ENCODE results near the gene TRIP12. TPM values are rescaled to one million over a fixed set of nuclear protein-coding genes. Genes with fewer than 3 reads are reported as not detected.
A peak's percentile ranks its signal among the peaks of the same experiment; 100 is the strongest.

TRIP12 gene
- total and polyA plus RNA-seq, 2 of the 4 experiments (the other 2 are of a cell fraction): 51.6 to 209 TPM

- H3K4me1 ChIP-seq (ENCODE audit: control insufficient read depth, insufficient read depth, low read length): peaks cover 7% of the 10 kb centered on the region; the same call in 1 of the 2 replicates
- dilution Hi-C loops (cut with HindIII; ENCODE audit: low sequenced_read_pairs, unreplicated experiment) (no loop called here), in situ Hi-C loops (cut with MboI; ENCODE audit: low sequenced_read_pairs) (no loop called here), intact Hi-C loops (cut with micrococcal nuclease) (loop anchor here (5.0 kb wide), 1 partner anchor 33 kb away; no protein-coding TSS in a partner anchor)
- peaks cover 0 to 52% of the 10 kb centered on the region in 2 experiments for H3K79me1 ChIP-seq (ENCODE audit: low read depth in 1 of 2, low read length in 2 of 2)
- BruUV-seq (replicated peaks): no TSS peak
- POLR2A ChIA-PET (ENCODE audit: unreplicated experiment): no interaction called here
- H4K5ac ChIP-seq (ENCODE audit: low read depth, low read length): no peak overlapping the region
- no CpG with 5 or more reads among the region's 1 CpG for WGBS, 2 experiments (ENCODE audit: extremely low coverage in 2 of 2, insufficient read length in 1 of 2)
- no peak for DNase-seq
- H2AK5ac ChIP-seq (ENCODE audit: low read depth, low read length): no peak overlapping the region
- no peak overlapping the region for H2AK9ac ChIP-seq (replicated peaks; ENCODE audit: low read depth, low read length, poor library complexity)
- H4K8ac ChIP-seq (ENCODE audit: low read depth in 2 of 2, low read length in 2 of 2): no peak overlapping the region
- H3K27ac ChIP-seq (ENCODE audit: insufficient read depth, low read length): no peak overlapping the region
- no peak overlapping the region for H3K23ac ChIP-seq (ENCODE audit: low read depth, low read length)
- H2BK15ac ChIP-seq (ENCODE audit: low read depth, low read length): no peak overlapping the region
- no peaks in the 10 kb centered on the region for H3K27me3 ChIP-seq (ENCODE audit: control insufficient read depth, insufficient read depth, low read length)
- CTCF ChIA-PET: interaction anchor here (0.9 kb wide), 1 partner anchor 23 kb away, joined by 3 read pairs; no protein-coding TSS in a partner anchor
- no peak overlapping the region for H2BK5ac ChIP-seq (ENCODE audit: low read depth, low read length, poor library complexity, severe bottlenecking)
- no peak overlapping the region for H3K56ac ChIP-seq (ENCODE audit: extremely low read depth, insufficient read depth, low read length)
- H3K9me3 ChIP-seq (ENCODE audit: control insufficient read depth, insufficient read depth, low read length): no peaks in the 10 kb centered on the region
- H3K4ac ChIP-seq (ENCODE audit: low read depth, low read length): no peak overlapping the region
- ATAC-seq (ENCODE audit: low read depth): 0 out of 2 replicates have a peak, but pooled peaks have one; percentile 18
- H3K4me2 ChIP-seq (ENCODE audit: low read depth, low read length): no peak overlapping the region
- no peak overlapping the region for H2AFZ ChIP-seq (replicated peaks; ENCODE audit: low read length, poor library complexity)
- H3K9me1 ChIP-seq (ENCODE audit: insufficient read depth, low read length): peaks cover 5% of the 10 kb centered on the region; the same call in 1 of the 2 replicates
- no peak overlapping the region for H4K91ac ChIP-seq (ENCODE audit: insufficient read depth, low read depth, low read length)
- no peak overlapping the region for H2BK120ac ChIP-seq (ENCODE audit: low read depth, low read length)
- no peak overlapping the region for H3K14ac ChIP-seq (replicated peaks; ENCODE audit: low read depth, low read length)
- H4K20me1 ChIP-seq (ENCODE audit: insufficient read depth, low read length): peaks cover 79% of the 10 kb centered on the region
- H3K4me3 ChIP-seq (ENCODE audit: insufficient read depth, low read depth, low read length): no peak overlapping the region
- no peak overlapping the region for H2BK20ac ChIP-seq (ENCODE audit: low read depth, low read length)
- no peak overlapping the region for H3K9ac ChIP-seq (ENCODE audit: low read depth, low read length)
- H3K18ac ChIP-seq (ENCODE audit: low read depth, low read length): no peak overlapping the region
- peaks cover 10% of the 10 kb centered on the region; the same call in 1 of the 2 replicates for H3K36me3 ChIP-seq (ENCODE audit: control insufficient read depth, insufficient read depth, low read length)
- TF ChIP-seq CEBPB (IDR thresholded peaks at IDR 0.05; ENCODE audit: low read depth, low read length) (no peak), SMC3 (IDR thresholded peaks at IDR 0.05; ENCODE audit: low read depth, low read length) (no peak), CHD1 (IDR thresholded peaks at IDR 0.05; ENCODE audit: low read depth, low read length) (no peak), NFE2L2 (IDR thresholded peaks at IDR 0.05; ENCODE audit: low read depth, low read length) (no peak), RFX5 (IDR thresholded peaks at IDR 0.05; ENCODE audit: low read depth, low read length) (no peak), MAFK (IDR thresholded peaks at IDR 0.05; ENCODE audit: low read depth, low read length) (no peak), BHLHE40 (IDR thresholded peaks at IDR 0.05; ENCODE audit: low read depth, low read length) (no peak), FOS (IDR thresholded peaks at IDR 0.05; ENCODE audit: low read depth, low read length) (no peak), CTCF (conservative IDR thresholded peaks at IDR 0.05; ENCODE audit: low read depth, low read length) (no peak), MAZ (IDR thresholded peaks at IDR 0.05; ENCODE audit: borderline replicate concordance, low read depth, low read length) (no peak), MXI1 (IDR thresholded peaks at IDR 0.05; ENCODE audit: borderline replicate concordance, low read depth, low read length) (no peak), RCOR1 (IDR thresholded peaks at IDR 0.05; ENCODE audit: insufficient replicate concordance, low read length) (no peak), RAD21 (IDR thresholded peaks at IDR 0.05; ENCODE audit: low read length) (no peak)
- TF ChIP-seq, protein P1, sequence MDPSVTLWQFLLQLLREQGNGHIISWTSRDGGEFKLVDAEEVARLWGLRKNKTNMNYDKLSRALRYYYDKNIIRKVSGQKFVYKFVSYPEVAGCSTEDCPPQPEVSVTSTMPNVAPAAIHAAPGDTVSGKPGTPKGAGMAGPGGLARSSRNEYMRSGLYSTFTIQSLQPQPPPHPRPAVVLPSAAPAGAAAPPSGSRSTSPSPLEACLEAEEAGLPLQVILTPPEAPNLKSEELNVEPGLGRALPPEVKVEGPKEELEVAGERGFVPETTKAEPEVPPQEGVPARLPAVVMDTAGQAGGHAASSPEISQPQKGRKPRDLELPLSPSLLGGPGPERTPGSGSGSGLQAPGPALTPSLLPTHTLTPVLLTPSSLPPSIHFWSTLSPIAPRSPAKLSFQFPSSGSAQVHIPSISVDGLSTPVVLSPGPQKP (IDR thresholded peaks at IDR 0.05; ENCODE audit: borderline replicate concordance, low read depth, low read length): no peak
- TF ChIP-seq, protein P2, sequence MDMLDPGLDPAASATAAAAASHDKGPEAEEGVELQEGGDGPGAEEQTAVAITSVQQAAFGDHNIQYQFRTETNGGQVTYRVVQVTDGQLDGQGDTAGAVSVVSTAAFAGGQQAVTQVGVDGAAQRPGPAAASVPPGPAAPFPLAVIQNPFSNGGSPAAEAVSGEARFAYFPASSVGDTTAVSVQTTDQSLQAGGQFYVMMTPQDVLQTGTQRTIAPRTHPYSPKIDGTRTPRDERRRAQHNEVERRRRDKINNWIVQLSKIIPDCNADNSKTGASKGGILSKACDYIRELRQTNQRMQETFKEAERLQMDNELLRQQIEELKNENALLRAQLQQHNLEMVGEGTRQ (IDR thresholded peaks at IDR 0.05; ENCODE audit: low read depth, low read length): no peak
Observed at GRCh38 chr2:229910147-229910831, 11.5 kb downstream of the TRIP12 start.
